Activated T-helper 17 cell treated with anti-CD3 and anti-CD28 coated beads, Interleukin-2, amount 50 U/mL, for 72 hours (primary cell): ENCODE data around the gene MT1A. TPM values are rescaled to one million over a fixed set of nuclear protein-coding genes. Genes with fewer than 3 reads are reported as not detected.
A peak's percentile ranks its signal among the peaks of the same experiment; 100 is the strongest.

Source experiments
- ATAC-seq: fragments of 150-1000 bp; cut with Tn5 transposase; replicated peaks from 2 replicates; pipeline ENCODE4 v1.10.0; 2021; ENCODE audit warnings: mild to moderate bottlenecking, moderate library complexity
- H3K27ac Mint-ChIP-seq: one replicate; pipeline ENCODE4 v1.8.0; 2022; ENCODE audit warnings: mixed read lengths
- H3K27me3 Mint-ChIP-seq: one replicate; pipeline ENCODE4 v1.8.0; 2022; ENCODE audit warnings: mixed read lengths
- H3K36me3 Mint-ChIP-seq: one replicate; pipeline ENCODE4 v1.8.0; 2022; ENCODE audit warnings: low read depth, mild to moderate bottlenecking, mixed read lengths
- H3K4me1 Mint-ChIP-seq: one replicate; pipeline ENCODE4 v1.8.0; 2022; ENCODE audit warnings: mixed read lengths
- H3K4me3 Mint-ChIP-seq: one replicate; pipeline ENCODE4 v1.8.0; 2022; ENCODE audit warnings: mild to moderate bottlenecking, mixed read lengths
- H3K9me3 Mint-ChIP-seq: one replicate; pipeline ENCODE4 v1.8.0; 2022; ENCODE audit warnings: mixed read lengths
- total RNA-seq, 2 donors: library from RNA; stranded (reverse); gene quantifications; one replicate each; pipeline ENCODE4 v1.2.3, GENCODE V29; 2022

Gene MT1A
- total RNA-seq, 2 donors from 2014 or later, result 1.5 to 6.5 TPM

- H3K4me3 Mint-ChIP-seq, result peak within 1 kb of the TSS; percentile 64
- no peaks in the 10 kb centered on the region for H3K9me3 Mint-ChIP-seq
- ATAC-seq, result no peak
- H3K27me3 Mint-ChIP-seq, result peaks cover 53% of the 10 kb centered on the region
- H3K27ac Mint-ChIP-seq, result no peak within 1 kb of the TSS
- peaks cover 9% of the 10 kb centered on the region for H3K4me1 Mint-ChIP-seq
- H3K36me3 Mint-ChIP-seq, result no peaks in the 10 kb centered on the region
Observed at GRCh38 chr16:56632156-56632847, 6.2 kb upstream of the MT1A start, which contains the start of gene MT1M. Gene MT1M, plus strand, starts transcription at chr16:56632659. Its CDS starts 73 bp downstream, at chr16:56632732.

- Mint-ChIP-seq H3K36me3 (no peaks in the 10 kb centered on the region), H3K9me3 (no peaks in the 10 kb centered on the region), H3K27ac (no peak overlapping the region), H3K4me3 (peak overlapping the region; percentile 43), H3K4me1 (peaks cover 9% of the 10 kb centered on the region), H3K27me3 (peaks cover 59% of the 10 kb centered on the region)
- no peak for ATAC-seq
Observed at GRCh38 chr16:56632848-56633365, 5.6 kb upstream of the MT1A start.

- Mint-ChIP-seq H3K36me3 (no peaks in the 10 kb centered on the region), H3K27ac (no peak overlapping the region), H3K9me3 (no peaks in the 10 kb centered on the region), H3K27me3 (peaks cover 62% of the 10 kb centered on the region), H3K4me1 (peaks cover 9% of the 10 kb centered on the region), H3K4me3 (no peak overlapping the region)
- no peak for ATAC-seq
Observed at GRCh38 chr16:56633535-56633934, 4.9 kb upstream of the MT1A start.

GRCh38 chr16:56634715-56635440, 3.6 kb upstream of the MT1A start:
- Mint-ChIP-seq H3K27me3 (peaks cover 70% of the 10 kb centered on the region), H3K36me3 (no peaks in the 10 kb centered on the region), H3K4me1 (peaks cover 9% of the 10 kb centered on the region), H3K4me3 (peak overlapping the region; percentile 76), H3K27ac (no peak overlapping the region), H3K9me3 (no peaks in the 10 kb centered on the region)
- ATAC-seq, result no peak

GRCh38 chr16:56635441-56635967, 3.0 kb upstream of the MT1A start:
- no peak for ATAC-seq
- no peaks in the 10 kb centered on the region for H3K9me3 Mint-ChIP-seq
- peaks cover 72% of the 10 kb centered on the region for H3K27me3 Mint-ChIP-seq
- H3K4me1 Mint-ChIP-seq, result peaks cover 9% of the 10 kb centered on the region
- peak overlapping the region; percentile 76 for H3K4me3 Mint-ChIP-seq
- no peaks in the 10 kb centered on the region for H3K36me3 Mint-ChIP-seq
- H3K27ac Mint-ChIP-seq, result no peak overlapping the region

- H3K27me3 Mint-ChIP-seq, result peaks cover 65% of the 10 kb centered on the region
- H3K9me3 Mint-ChIP-seq, result no peaks in the 10 kb centered on the region
- no peak overlapping the region for H3K27ac Mint-ChIP-seq
- H3K4me3 Mint-ChIP-seq, result peak overlapping the region; percentile 49
- no peak for ATAC-seq
- H3K36me3 Mint-ChIP-seq, result no peaks in the 10 kb centered on the region
- peaks cover 7% of the 10 kb centered on the region for H3K4me1 Mint-ChIP-seq
Observed at GRCh38 chr16:56636616-56637413, 1.7 kb upstream of the MT1A start.

GRCh38 chr16:56639045-56639444, 579 bp downstream of the MT1A start:
- Mint-ChIP-seq H3K4me1 (peaks cover 11% of the 10 kb centered on the region), H3K36me3 (no peaks in the 10 kb centered on the region), H3K9me3 (no peaks in the 10 kb centered on the region), H3K4me3 (peak overlapping the region; percentile 49), H3K27me3 (peaks cover 49% of the 10 kb centered on the region), H3K27ac (no peak overlapping the region)
- no peak for ATAC-seq

GRCh38 chr16:56640076-56640475, 1.6 kb downstream of the MT1A start:
- Mint-ChIP-seq H3K27me3 (peaks cover 41% of the 10 kb centered on the region), H3K4me3 (no peak overlapping the region), H3K9me3 (no peaks in the 10 kb centered on the region), H3K27ac (no peak overlapping the region), H3K4me1 (peaks cover 9% of the 10 kb centered on the region), H3K36me3 (no peaks in the 10 kb centered on the region)
- no peak for ATAC-seq

- no peak overlapping the region for H3K27ac Mint-ChIP-seq
- peaks cover 8% of the 10 kb centered on the region for H3K4me1 Mint-ChIP-seq
- H3K27me3 Mint-ChIP-seq, result peaks cover 34% of the 10 kb centered on the region
- no peak for ATAC-seq
- H3K4me3 Mint-ChIP-seq, result no peak overlapping the region
- no peaks in the 10 kb centered on the region for H3K9me3 Mint-ChIP-seq
- no peaks in the 10 kb centered on the region for H3K36me3 Mint-ChIP-seq
Observed at GRCh38 chr16:56641166-56641565, 2.7 kb downstream of the MT1A start.

- Mint-ChIP-seq H3K36me3 (no peaks in the 10 kb centered on the region), H3K4me3 (peak overlapping the region; percentile 74), H3K27ac (peak overlapping the region; percentile 48), H3K27me3 (peaks cover 15% of the 10 kb centered on the region), H3K9me3 (no peaks in the 10 kb centered on the region), H3K4me1 (peaks cover 8% of the 10 kb centered on the region)
- peak; percentile 99 for ATAC-seq
Observed at GRCh38 chr16:56643080-56643778, 4.8 kb downstream of the MT1A start.

- Mint-ChIP-seq H3K36me3 (no peaks in the 10 kb centered on the region), H3K27me3 (peaks cover 11% of the 10 kb centered on the region), H3K27ac (peak overlapping the region; percentile 48), H3K4me3 (peak overlapping the region; percentile 74), H3K4me1 (peaks cover 8% of the 10 kb centered on the region), H3K9me3 (no peaks in the 10 kb centered on the region)
- no peak for ATAC-seq
Observed at GRCh38 chr16:56643833-56644232, 5.4 kb downstream of the MT1A start.

GRCh38 chr16:56645311-56645710, 6.8 kb downstream of the MT1A start:
- H3K4me1 Mint-ChIP-seq, result peaks cover 8% of the 10 kb centered on the region
- H3K27me3 Mint-ChIP-seq, result peaks cover 3% of the 10 kb centered on the region
- no peak for ATAC-seq
- H3K4me3 Mint-ChIP-seq, result no peak overlapping the region
- no peak overlapping the region for H3K27ac Mint-ChIP-seq
- H3K36me3 Mint-ChIP-seq, result no peaks in the 10 kb centered on the region
- no peaks in the 10 kb centered on the region for H3K9me3 Mint-ChIP-seq

- H3K9me3 Mint-ChIP-seq, result no peaks in the 10 kb centered on the region
- H3K4me3 Mint-ChIP-seq, result no peak overlapping the region
- H3K4me1 Mint-ChIP-seq, result peaks cover 8% of the 10 kb centered on the region
- H3K27me3 Mint-ChIP-seq, result peaks cover under 1% of the 10 kb centered on the region
- H3K27ac Mint-ChIP-seq, result no peak overlapping the region
- no peak for ATAC-seq
- no peaks in the 10 kb centered on the region for H3K36me3 Mint-ChIP-seq
Observed at GRCh38 chr16:56645838-56646237, 7.4 kb downstream of the MT1A start.
